OCI-LY7 (cell line): ENCODE data around the gene NSG1. TPM values are rescaled to one million over a fixed set of nuclear protein-coding genes. Genes with fewer than 3 reads are reported as not detected.

Experiments
- BruUV-seq: library from RNA; stranded (reverse); fragments of 400-500 nt; replicated peaks from 2 replicates; lab custom pipeline; 2021; lab: Mats Ljungman, UMichigan
- CTCF ChIA-PET: fragments of 300-600 bp; sonication (Branson Sonifier 250); formaldehyde crosslinking; loops from one replicate; lab custom pipeline; 2022; ENCODE audit warnings: antibody characterized with exemption; ENCODE audit not compliant: unreplicated experiment; lab: Charles Lee
- POLR2A ChIA-PET: fragments of 300-600 bp; sonication (Branson Sonifier 250); formaldehyde crosslinking; loops from one replicate; lab custom pipeline; 2022; ENCODE audit warnings: antibody characterized with exemption; lab: Charles Lee
- DNase-seq: peaks from one replicate; pipeline ENCODE4 v3.0.0-alpha.2; 2015; ENCODE audit warnings: low spot score
- H2AFZ ChIP-seq: fragments of 200-600 bp; sonication (generic), shearing (Covaris generic); 2 replicates; pipeline ENCODE4 v1.6.1; 2014; ENCODE audit warnings: mild to moderate bottlenecking, antibody characterized with exemption, low read length, moderate library complexity
- H3K27ac ChIP-seq: fragments of 200-600 bp; sonication (generic); 2 replicates; pipeline ENCODE4 v1.5.1; 2014; ENCODE audit warnings: mixed run types, low read depth, mild to moderate bottlenecking, moderate library complexity, low read length, inconsistent platforms; ENCODE audit not compliant: poor library complexity, severe bottlenecking
- H3K36me3 ChIP-seq: fragments of 200-600 bp; sonication (generic); 2 replicates; pipeline ENCODE4 v1.6.1; 2014; ENCODE audit warnings: mild to moderate bottlenecking, antibody characterized with exemption, low read length, moderate library complexity, mixed read lengths; ENCODE audit not compliant: insufficient read depth
- H3K4me1 ChIP-seq: fragments of 200-600 bp; sonication (generic); 2 replicates; pipeline ENCODE4 v1.5.1; 2014; ENCODE audit warnings: mild to moderate bottlenecking, low read length; ENCODE audit not compliant: insufficient read depth, poor library complexity, severe bottlenecking
- H3K4me2 ChIP-seq: fragments of 200-600 bp; sonication (generic); 2 replicates; pipeline ENCODE4 v1.6.1; 2014; ENCODE audit warnings: mild to moderate bottlenecking, low read length
- H3K4me3 ChIP-seq: fragments of 200-600 bp; sonication (generic); 2 replicates; pipeline ENCODE4 v1.5.1; 2014; ENCODE audit warnings: mild to moderate bottlenecking, low read depth, low read length; ENCODE audit not compliant: poor library complexity, severe bottlenecking
- H3K79me2 ChIP-seq: fragments of 200-600 bp; sonication (generic); 2 replicates; pipeline ENCODE4 v1.6.1; 2016; ENCODE audit warnings: low read depth, mild to moderate bottlenecking, low read length, moderate library complexity, mixed read lengths; ENCODE audit not compliant: insufficient read depth
- H3K9me2 ChIP-seq: fragments of 200-600 bp; sonication (generic); 2 replicates; pipeline ENCODE4 v1.6.1; 2016; ENCODE audit warnings: mild to moderate bottlenecking, low read length, mixed read lengths; ENCODE audit not compliant: insufficient read depth
- H3K9me3 ChIP-seq: fragments of 200-600 bp; sonication (generic); 2 replicates; pipeline ENCODE4 v1.6.1; 2014; ENCODE audit warnings: mild to moderate bottlenecking, mixed run types, low read length, mixed read lengths
- H4K20me1 ChIP-seq: fragments of 200-600 bp; sonication (generic); 2 replicates; pipeline ENCODE4 v1.6.1; 2014; ENCODE audit warnings: mild to moderate bottlenecking, antibody characterized with exemption, low read length, moderate library complexity, mixed read lengths; ENCODE audit not compliant: insufficient read depth
- EZH2phosphoT487 ChIP-seq: fragments of 200-600 bp; sonication (generic); IDR thresholded peaks from 2 replicates; pipeline ENCODE4 v1.6.1; 2018; ENCODE audit warnings: low read depth, borderline replicate concordance, mild to moderate bottlenecking, mixed run types, antibody characterized with exemption, low read length, moderate library complexity, mixed read lengths
- intact Hi-C: fragments of 100-400 bp; cut with micrococcal nuclease; formaldehyde crosslinking; loops from one replicate; pipeline ENCODE4 v1.10.0; 2022; ENCODE audit not compliant: unreplicated experiment
- total RNA-seq, 2 experiments: library from RNA; depleted of rRNA in 1 of 2; stranded (reverse); fragments of >200 nt in 1 of 2; shearing (Covaris generic) in 1 of 2; gene quantifications; 2 replicates each; pipeline ENCODE4 v1.2.3, GENCODE V29; 2014 to 2022
- TF ChIP-seq, protein P1 (sequence below): fragments of 200-600 bp; sonication (generic); conservative IDR thresholded peaks from 2 replicates; pipeline ENCODE4 v1.5.1; 2014; ENCODE audit warnings: mild to moderate bottlenecking, antibody characterized with exemption, low read length, moderate library complexity, mixed read lengths

NSG1 gene
- total RNA-seq, 2 experiments from 2014 or later = 35.5 to 38.8 TPM

DNA sequence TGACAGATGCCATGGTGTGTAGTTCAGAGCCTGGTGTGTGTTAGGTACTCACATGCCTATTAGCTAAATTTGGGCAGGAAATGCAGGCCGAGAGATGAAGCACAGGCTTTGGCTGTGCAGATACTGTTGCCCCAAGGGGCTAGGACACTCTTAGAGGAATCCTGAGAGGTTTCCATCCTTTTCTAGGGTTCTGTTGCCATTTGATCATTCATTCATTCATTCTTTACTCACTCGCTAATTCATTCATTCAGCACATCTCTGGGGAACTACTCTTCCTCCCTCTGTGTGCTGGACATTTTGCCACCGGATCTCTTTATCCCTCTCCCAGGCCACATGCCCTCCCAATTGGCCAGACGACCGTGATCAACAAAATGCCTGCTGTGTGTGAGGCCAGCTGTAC lies 43.9 kb upstream of the NSG1 start:
- BruUV-seq = no TSS peak
- TF ChIP-seq EZH2phosphoT487 = no peak
- TF ChIP-seq, protein P1, sequence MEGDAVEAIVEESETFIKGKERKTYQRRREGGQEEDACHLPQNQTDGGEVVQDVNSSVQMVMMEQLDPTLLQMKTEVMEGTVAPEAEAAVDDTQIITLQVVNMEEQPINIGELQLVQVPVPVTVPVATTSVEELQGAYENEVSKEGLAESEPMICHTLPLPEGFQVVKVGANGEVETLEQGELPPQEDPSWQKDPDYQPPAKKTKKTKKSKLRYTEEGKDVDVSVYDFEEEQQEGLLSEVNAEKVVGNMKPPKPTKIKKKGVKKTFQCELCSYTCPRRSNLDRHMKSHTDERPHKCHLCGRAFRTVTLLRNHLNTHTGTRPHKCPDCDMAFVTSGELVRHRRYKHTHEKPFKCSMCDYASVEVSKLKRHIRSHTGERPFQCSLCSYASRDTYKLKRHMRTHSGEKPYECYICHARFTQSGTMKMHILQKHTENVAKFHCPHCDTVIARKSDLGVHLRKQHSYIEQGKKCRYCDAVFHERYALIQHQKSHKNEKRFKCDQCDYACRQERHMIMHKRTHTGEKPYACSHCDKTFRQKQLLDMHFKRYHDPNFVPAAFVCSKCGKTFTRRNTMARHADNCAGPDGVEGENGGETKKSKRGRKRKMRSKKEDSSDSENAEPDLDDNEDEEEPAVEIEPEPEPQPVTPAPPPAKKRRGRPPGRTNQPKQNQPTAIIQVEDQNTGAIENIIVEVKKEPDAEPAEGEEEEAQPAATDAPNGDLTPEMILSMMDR = no peak

DNA sequence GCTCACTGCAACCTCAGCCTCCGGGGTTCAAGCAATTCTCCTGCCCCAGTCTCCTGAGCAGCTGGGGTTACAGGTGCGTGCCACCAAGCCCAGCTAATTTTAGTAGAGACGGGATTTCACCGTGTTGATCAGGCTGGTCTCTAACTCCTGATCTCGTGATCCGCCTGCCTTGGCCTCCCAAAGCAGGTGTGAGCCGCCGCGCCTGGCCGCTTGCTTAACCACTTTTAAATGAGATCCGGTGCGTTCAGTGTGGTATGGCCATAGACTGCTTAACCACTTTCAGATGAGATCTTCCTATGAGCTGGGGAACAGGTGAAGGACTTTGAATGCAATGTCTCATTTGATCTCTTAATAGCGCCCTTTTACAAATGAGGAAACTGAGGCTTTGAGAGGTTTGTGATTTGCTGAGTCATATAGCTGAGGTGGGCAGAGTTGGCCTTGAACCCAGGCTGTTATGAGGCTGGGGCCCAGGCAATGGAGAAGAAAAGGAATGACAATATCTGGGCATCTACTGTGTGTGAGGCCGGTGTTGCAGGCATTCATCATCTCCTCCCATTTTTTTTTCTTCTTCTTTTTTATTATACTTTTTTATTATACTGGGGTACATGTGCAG lies 41.9 kb upstream of the NSG1 start:
- Histone ChIP-seq H4K20me1 (no peaks in the 10 kb centered on the region), H3K79me2 (no peaks in the 10 kb centered on the region), H3K9me3 (peaks cover 12% of the 10 kb centered on the region), H3K4me3 (peak overlapping the region; percentile 56), H3K9me2 (no peaks in the 10 kb centered on the region), H3K4me2 (peak overlapping the region; percentile 82), H2AFZ (no peak overlapping the region; the same call in 1 of the 2 replicates), H3K27ac (peak overlapping the region; percentile 99), H3K36me3 (peaks cover 11% of the 10 kb centered on the region), H3K4me1 (peaks cover 76% of the 10 kb centered on the region)
- CTCF ChIA-PET = interaction anchor here (0.6 to 0.8 kb wide), 2 partner anchors 79 to 84 kb away, joined by 3 to 4 read pairs; no protein-coding TSS in a partner anchor
- intact Hi-C loops = loop anchor here (1.0 to 10.0 kb wide), 5 partner anchors 42 to 390 kb away; partner anchors contain the start of genes LYAR, NSG1 and ZBTB49
- no TSS peak for BruUV-seq
- POLR2A ChIA-PET = interaction anchor here (0.6 to 2.5 kb wide), 11 partner anchors 7 to 275 kb away, joined by 3 to 11 read pairs (median 4); partner anchors contain the start of genes LYAR, STX18, TMEM128 and ZBTB49
- TF ChIP-seq, protein P1 = no peak
- TF ChIP-seq EZH2phosphoT487 = no peak
- DNase-seq = peak; percentile 98

More for the DNA sequence above, 43.9 kb upstream of the NSG1 start:
- Histone ChIP-seq H3K4me3 (peak overlapping the region; percentile 16), H3K9me3 (no peaks in the 10 kb centered on the region; the same call in 1 of the 2 replicates), H3K36me3 (no peaks in the 10 kb centered on the region), H4K20me1 (no peaks in the 10 kb centered on the region), H3K4me1 (peaks cover 66% of the 10 kb centered on the region), H2AFZ (peak overlapping the region; percentile 96), H3K4me2 (peak overlapping the region; percentile 82), H3K79me2 (no peaks in the 10 kb centered on the region), H3K27ac (peak overlapping the region; percentile 99), H3K9me2 (no peaks in the 10 kb centered on the region)
- ChIA-PET CTCF (interaction anchor here (0.7 to 1.1 kb wide), 3 partner anchors 22 to 83 kb away, joined by 3 read pairs; no protein-coding TSS in a partner anchor), POLR2A (interaction anchor here (0.6 to 2.5 kb wide), 7 partner anchors 12 to 1928 kb away, joined by 3 to 11 read pairs (median 4); partner anchors contain the start of genes NSG1 and TMEM128)
- intact Hi-C loops = loop anchor here (10.0 kb wide), 1 partner anchor 388 kb away; no protein-coding TSS in a partner anchor
- DNase-seq = peak; percentile 72
